Vagina (tissue), 2 donors: Measurements from ENCODE around the gene GPR35.

Source experiments
- POLR2A ChIP-seq, 2 donors: fragments of 450-650 bp; IDR thresholded peaks; one replicate each; pipeline ENCODE4 v1.6.1; 2017; ENCODE audit warnings: antibody characterized with exemption in 2 of 2, mild to moderate bottlenecking in 2 of 2, moderate library complexity in 2 of 2
- POLR2AphosphoS5 ChIP-seq, 2 donors: sonication (generic); formaldehyde crosslinking; IDR thresholded peaks; one replicate each; pipeline ENCODE4 v1.9.0; 2017; ENCODE audit warnings: antibody characterized with exemption in 2 of 2, mild to moderate bottlenecking in 2 of 2, low read depth in 1 of 2; ENCODE audit not compliant: insufficient read depth in 1 of 2
- TF ChIP-seq, protein P1 (sequence below), 3 experiments: fragments of 450-650 bp in 2 of 3; fragments of 200-600 bp in 1 of 3; sonication (generic) in 1 of 3; IDR thresholded peaks; one replicate each; pipeline ENCODE4 v1.5.1; 2017 to 2019; ENCODE audit warnings: antibody characterized with exemption in 3 of 3, mild to moderate bottlenecking in 2 of 3, moderate library complexity in 2 of 3

DNA sequence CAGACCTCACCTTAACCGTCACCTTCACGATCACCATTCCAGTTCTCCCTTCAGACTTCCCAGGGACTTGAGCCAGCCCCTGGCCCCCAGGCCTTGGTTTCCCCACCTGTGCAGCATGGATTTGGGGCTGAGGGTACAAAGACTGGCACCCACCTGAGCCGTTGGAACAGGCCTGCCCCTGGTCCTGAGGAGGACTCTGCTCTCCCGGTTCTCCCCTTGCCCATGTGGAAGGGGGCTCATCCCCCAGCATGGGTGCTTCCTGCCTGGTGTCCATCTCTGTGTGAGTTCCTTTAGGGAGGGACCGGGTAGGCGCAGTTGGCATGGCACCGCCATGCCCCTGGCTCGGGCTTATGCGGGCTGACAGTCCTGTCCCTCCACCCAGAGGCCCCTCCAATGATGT is 10.9 kb upstream of the GPR35 start:
- TF ChIP-seq, protein P1, sequence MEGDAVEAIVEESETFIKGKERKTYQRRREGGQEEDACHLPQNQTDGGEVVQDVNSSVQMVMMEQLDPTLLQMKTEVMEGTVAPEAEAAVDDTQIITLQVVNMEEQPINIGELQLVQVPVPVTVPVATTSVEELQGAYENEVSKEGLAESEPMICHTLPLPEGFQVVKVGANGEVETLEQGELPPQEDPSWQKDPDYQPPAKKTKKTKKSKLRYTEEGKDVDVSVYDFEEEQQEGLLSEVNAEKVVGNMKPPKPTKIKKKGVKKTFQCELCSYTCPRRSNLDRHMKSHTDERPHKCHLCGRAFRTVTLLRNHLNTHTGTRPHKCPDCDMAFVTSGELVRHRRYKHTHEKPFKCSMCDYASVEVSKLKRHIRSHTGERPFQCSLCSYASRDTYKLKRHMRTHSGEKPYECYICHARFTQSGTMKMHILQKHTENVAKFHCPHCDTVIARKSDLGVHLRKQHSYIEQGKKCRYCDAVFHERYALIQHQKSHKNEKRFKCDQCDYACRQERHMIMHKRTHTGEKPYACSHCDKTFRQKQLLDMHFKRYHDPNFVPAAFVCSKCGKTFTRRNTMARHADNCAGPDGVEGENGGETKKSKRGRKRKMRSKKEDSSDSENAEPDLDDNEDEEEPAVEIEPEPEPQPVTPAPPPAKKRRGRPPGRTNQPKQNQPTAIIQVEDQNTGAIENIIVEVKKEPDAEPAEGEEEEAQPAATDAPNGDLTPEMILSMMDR (IDR thresholded peaks at IDR 0.05) = no peak
- TF ChIP-seq POLR2A (IDR thresholded peaks at IDR 0.05) (no peak), POLR2AphosphoS5 (IDR thresholded peaks at IDR 0.05; ENCODE audit: insufficient read depth in 1 of 2, low read depth in 1 of 2) (no peak)
